Measurements from ENCODE around the gene MDGA2. TPM values are rescaled to one million over a fixed set of nuclear protein-coding genes. Genes with fewer than 3 reads are reported as not detected.
A peak's percentile ranks its signal among the peaks of the same experiment; 100 is the strongest.

MDGA2 gene
- total and polyA plus RNA-seq, 2 experiments from 2014 or later: 0.33 to 0.46 TPM

GRCh38 chr14:47057364-47057763 lies 618.0 kb downstream of the MDGA2 start:
- Histone ChIP-seq H3K36me3 (no peaks in the 10 kb centered on the region), H3K4me1 (ENCODE audit: low read depth) (no peaks in the 10 kb centered on the region), H3K27ac (no peak overlapping the region), H3K4me3 (no peak overlapping the region), H3K27me3 (no peaks in the 10 kb centered on the region), H3K9me3 (ENCODE audit: low read depth) (no peaks in the 10 kb centered on the region)
- DNase-seq (ENCODE audit: low read depth in 1 of 2, low spot score in 1 of 2): no peak
- no peak for TF ChIP-seq CTCF (IDR thresholded peaks at IDR 0.05; ENCODE audit: low read depth, low read length)

GRCh38 chr14:47044841-47045240 lies 630.6 kb downstream of the MDGA2 start:
- DNase-seq (ENCODE audit: low read depth in 1 of 2, low spot score in 1 of 2): peak in 1 of 2 donors; percentile 53
- Histone ChIP-seq H3K27me3 (no peaks in the 10 kb centered on the region), H3K4me3 (no peak overlapping the region), H3K27ac (no peak overlapping the region), H3K36me3 (no peaks in the 10 kb centered on the region), H3K4me1 (ENCODE audit: low read depth) (peaks cover 4% of the 10 kb centered on the region), H3K9me3 (ENCODE audit: low read depth) (no peaks in the 10 kb centered on the region)
- TF ChIP-seq CTCF (IDR thresholded peaks at IDR 0.05; ENCODE audit: low read depth, low read length): no peak

GRCh38 chr14:47040550-47040949 lies 634.9 kb downstream of the MDGA2 start:
- peak in 1 of 2 donors; percentile 79 for DNase-seq (ENCODE audit: low read depth in 1 of 2, low spot score in 1 of 2)
- no peak overlapping the region for H3K4me3 ChIP-seq
- no peak overlapping the region for H3K27ac ChIP-seq
- H3K36me3 ChIP-seq: no peaks in the 10 kb centered on the region
- H3K4me1 ChIP-seq (ENCODE audit: low read depth): peaks cover 12% of the 10 kb centered on the region
- no peak for TF ChIP-seq CTCF (IDR thresholded peaks at IDR 0.05; ENCODE audit: low read depth, low read length)
- H3K27me3 ChIP-seq: no peaks in the 10 kb centered on the region
- H3K9me3 ChIP-seq (ENCODE audit: low read depth): no peaks in the 10 kb centered on the region

GRCh38 chr14:47039336-47039735 lies 636.1 kb downstream of the MDGA2 start:
- no peaks in the 10 kb centered on the region for H3K9me3 ChIP-seq (ENCODE audit: low read depth)
- peak in 1 of 2 donors; percentile 12 for DNase-seq (ENCODE audit: low read depth in 1 of 2, low spot score in 1 of 2)
- no peak overlapping the region for H3K4me3 ChIP-seq
- no peak overlapping the region for H3K27ac ChIP-seq
- H3K27me3 ChIP-seq: no peaks in the 10 kb centered on the region
- H3K4me1 ChIP-seq (ENCODE audit: low read depth): peaks cover 12% of the 10 kb centered on the region
- no peaks in the 10 kb centered on the region for H3K36me3 ChIP-seq
- TF ChIP-seq CTCF (IDR thresholded peaks at IDR 0.05; ENCODE audit: low read depth, low read length): no peak

- TF ChIP-seq CTCF (IDR thresholded peaks at IDR 0.05; ENCODE audit: low read depth, low read length): no peak
- Histone ChIP-seq H3K4me1 (ENCODE audit: low read depth) (no peaks in the 10 kb centered on the region), H3K36me3 (no peaks in the 10 kb centered on the region), H3K27ac (no peak overlapping the region), H3K9me3 (ENCODE audit: low read depth) (no peaks in the 10 kb centered on the region), H3K27me3 (no peaks in the 10 kb centered on the region), H3K4me3 (no peak overlapping the region)
- no peak for DNase-seq (ENCODE audit: low read depth in 1 of 2, low spot score in 1 of 2)
Observed at GRCh38 chr14:47022721-47023120, 652.7 kb downstream of the MDGA2 start.

GRCh38 chr14:47020500-47020899 lies 654.9 kb downstream of the MDGA2 start:
- Histone ChIP-seq H3K4me1 (ENCODE audit: low read depth) (no peaks in the 10 kb centered on the region), H3K27ac (no peak overlapping the region), H3K36me3 (no peaks in the 10 kb centered on the region), H3K27me3 (no peaks in the 10 kb centered on the region), H3K4me3 (no peak overlapping the region), H3K9me3 (ENCODE audit: low read depth) (no peaks in the 10 kb centered on the region)
- DNase-seq (ENCODE audit: low read depth in 1 of 2, low spot score in 1 of 2): no peak
- TF ChIP-seq CTCF (IDR thresholded peaks at IDR 0.05; ENCODE audit: low read depth, low read length): no peak

All from cardiac muscle cell (in vitro differentiated cells and primary cell).